Calu3 (cell line): ENCODE data around the gene CCL14. TPM values are rescaled to one million over a fixed set of nuclear protein-coding genes. Genes with fewer than 3 reads are reported as not detected.

Source experiments
- BruUV-seq: library from RNA; stranded (reverse); fragments of 400-500 nt; replicated peaks from 2 replicates; lab custom pipeline; 2021; lab: Mats Ljungman, UMichigan
- CTCF ChIA-PET: fragments of 300-600 bp; sonication (Branson Sonifier 250); formaldehyde crosslinking; loops from one replicate; lab custom pipeline; 2022; ENCODE audit warnings: antibody characterized with exemption; lab: Charles Lee
- DNase-seq: peaks from one replicate; pipeline ENCODE4 v3.0.0; 2022
- H3K27ac Mint-ChIP-seq: one replicate; pipeline ENCODE4 v1.8.0; 2022; ENCODE audit warnings: mixed read lengths; ENCODE audit not compliant: unreplicated experiment
- H3K27me3 Mint-ChIP-seq: one replicate; pipeline ENCODE4 v1.8.0; 2022; ENCODE audit warnings: mixed read lengths; ENCODE audit not compliant: unreplicated experiment
- H3K36me3 Mint-ChIP-seq: one replicate; pipeline ENCODE4 v1.8.0; 2022; ENCODE audit warnings: mild to moderate bottlenecking, moderate library complexity, mixed read lengths; ENCODE audit not compliant: insufficient read depth, unreplicated experiment
- H3K4me1 Mint-ChIP-seq: one replicate; pipeline ENCODE4 v1.8.0; 2022; ENCODE audit warnings: mild to moderate bottlenecking, low read depth, mixed read lengths; ENCODE audit not compliant: unreplicated experiment
- H3K4me3 Mint-ChIP-seq: one replicate; pipeline ENCODE4 v1.8.0; 2022; ENCODE audit warnings: mild to moderate bottlenecking, low read depth, moderate library complexity, mixed read lengths; ENCODE audit not compliant: unreplicated experiment
- H3K9me3 Mint-ChIP-seq: one replicate; pipeline ENCODE4 v1.8.0; 2022; ENCODE audit warnings: low read depth, mixed read lengths; ENCODE audit not compliant: unreplicated experiment
- CTCF ChIP-seq: fragments of 200-600 bp; IDR thresholded peaks from one replicate; pipeline ENCODE4 v1.8.0; 2022; ENCODE audit warnings: antibody characterized with exemption; ENCODE audit not compliant: unreplicated experiment
- intact Hi-C: fragments of 100-400 bp; cut with micrococcal nuclease; formaldehyde crosslinking; loops from one replicate; pipeline ENCODE4 v1.10.0; 2022; ENCODE audit not compliant: unreplicated experiment
- total RNA-seq: library from RNA; stranded (reverse); gene quantifications from 2 replicates; pipeline ENCODE4 v1.2.3, GENCODE V29; 2022

CCL14 gene
- total RNA-seq, 1 experiment from 2014 or later, result not detected

GRCh38 chr17:35949401-35949800 is 37.1 kb downstream of the CCL14 start:
- intact Hi-C loops, result no loop called here
- CTCF ChIA-PET, result interaction anchor here (0.6 to 1.5 kb wide), 3 partner anchors 20 to 494 kb away, joined by 3 to 5 read pairs (median 3); no protein-coding TSS in a partner anchor
- no TSS peak for BruUV-seq
- H3K9me3 Mint-ChIP-seq, result no peaks in the 10 kb centered on the region
- H3K27ac Mint-ChIP-seq, result no peak overlapping the region
- H3K36me3 Mint-ChIP-seq, result no peaks in the 10 kb centered on the region
- H3K4me1 Mint-ChIP-seq, result no peaks in the 10 kb centered on the region
- TF ChIP-seq CTCF, result no peak
- DNase-seq, result no peak
- H3K4me3 Mint-ChIP-seq, result no peak overlapping the region
- H3K27me3 Mint-ChIP-seq, result peaks cover 39% of the 10 kb centered on the region

- no peak for DNase-seq
- no TSS peak for BruUV-seq
- intact Hi-C loops, result no loop called here
- Mint-ChIP-seq H3K9me3 (no peaks in the 10 kb centered on the region), H3K36me3 (no peaks in the 10 kb centered on the region), H3K27me3 (peaks cover 33% of the 10 kb centered on the region), H3K4me1 (no peaks in the 10 kb centered on the region), H3K27ac (no peak overlapping the region), H3K4me3 (no peak overlapping the region)
- CTCF ChIA-PET, result interaction anchor here (0.7 to 1.5 kb wide), 4 partner anchors 10 to 640 kb away, joined by 3 read pairs; partner anchors contain the start of gene RDM1
- no peak for TF ChIP-seq CTCF
Measured at GRCh38 chr17:35948092-35948491, 38.4 kb downstream of the CCL14 start.

GRCh38 chr17:35947156-35947585 is 39.4 kb downstream of the CCL14 start:
- peak; percentile 62 for TF ChIP-seq CTCF
- CTCF ChIA-PET, result interaction anchor here (0.7 kb wide), 1 partner anchor 184 kb away, joined by 3 read pairs; no protein-coding TSS in a partner anchor
- Mint-ChIP-seq H3K9me3 (no peaks in the 10 kb centered on the region), H3K4me3 (no peak overlapping the region), H3K27me3 (peaks cover 33% of the 10 kb centered on the region), H3K4me1 (no peaks in the 10 kb centered on the region), H3K27ac (no peak overlapping the region), H3K36me3 (no peaks in the 10 kb centered on the region)
- intact Hi-C loops, result no loop called here
- DNase-seq, result peak; percentile 65
- BruUV-seq, result no TSS peak

- no TSS peak for BruUV-seq
Measured at GRCh38 chr17:35944151-35944550, 42.4 kb downstream of the CCL14 start.

More at GRCh38 chr17:35944151-35944550, 42.4 kb downstream of the CCL14 start:
- CTCF ChIA-PET, result no interaction called here
- Mint-ChIP-seq H3K27me3 (peaks cover 21% of the 10 kb centered on the region), H3K27ac (no peak overlapping the region), H3K36me3 (no peaks in the 10 kb centered on the region), H3K9me3 (no peaks in the 10 kb centered on the region), H3K4me1 (no peaks in the 10 kb centered on the region), H3K4me3 (no peak overlapping the region)
- no peak for DNase-seq
- TF ChIP-seq CTCF, result no peak
- intact Hi-C loops, result no loop called here
